ENCODE measurements around the gene RGS16.
A peak's percentile ranks its signal among the peaks of the same experiment; 100 is the strongest.

RGS16 gene

DNA sequence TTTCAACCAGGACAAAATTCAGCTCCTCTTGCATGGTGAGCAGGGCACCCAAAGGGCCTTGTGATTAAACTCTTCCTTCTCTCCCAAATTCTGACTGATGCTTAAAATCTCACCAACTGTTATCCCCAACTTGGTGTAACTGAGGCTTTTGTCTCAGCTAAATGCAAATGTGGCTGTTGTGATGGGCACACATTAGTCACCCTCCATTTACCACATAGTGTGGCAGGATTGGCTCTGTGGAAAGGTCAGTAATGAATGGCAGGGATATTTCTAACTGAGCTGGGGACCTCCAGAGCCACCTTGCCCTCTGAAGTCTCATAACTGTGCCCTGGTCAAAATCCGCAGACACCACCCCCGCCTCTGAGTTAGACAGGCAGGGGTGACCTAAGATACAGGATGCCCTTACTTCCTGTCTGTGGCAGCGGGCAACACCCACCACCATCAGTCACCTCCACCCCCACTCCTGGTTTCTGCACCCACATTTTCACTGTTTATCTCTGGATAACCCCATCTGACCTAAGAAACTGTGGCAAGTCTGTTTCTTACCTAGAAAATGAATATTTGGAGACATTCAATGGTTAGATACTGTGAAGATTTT, 25.4 kb upstream of the RGS16 start:
- DNase-seq (ENCODE audit: low read depth in 2 of 2) = peak; percentile 47 to 57

DNA sequence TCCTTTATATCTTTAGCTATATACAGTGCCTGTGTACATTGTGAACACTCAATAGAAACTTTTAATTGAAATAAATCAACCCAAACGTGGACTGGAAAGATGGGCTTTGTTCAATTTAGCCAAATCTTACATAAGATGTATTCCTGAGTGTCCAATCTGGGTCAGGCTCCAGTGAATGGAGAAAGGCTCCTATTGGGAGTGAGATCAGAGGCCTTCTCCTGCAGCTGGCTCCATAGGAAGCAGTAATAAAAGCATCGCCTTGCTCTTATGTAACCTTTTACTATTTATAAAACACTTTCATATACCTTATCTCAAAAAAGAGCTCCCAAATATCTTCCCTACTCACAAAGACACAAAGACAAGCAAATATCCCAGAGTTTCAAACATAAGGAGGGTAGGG, 24.9 kb upstream of the RGS16 start:
- no peak for DNase-seq (ENCODE audit: low read depth in 2 of 2)

DNA sequence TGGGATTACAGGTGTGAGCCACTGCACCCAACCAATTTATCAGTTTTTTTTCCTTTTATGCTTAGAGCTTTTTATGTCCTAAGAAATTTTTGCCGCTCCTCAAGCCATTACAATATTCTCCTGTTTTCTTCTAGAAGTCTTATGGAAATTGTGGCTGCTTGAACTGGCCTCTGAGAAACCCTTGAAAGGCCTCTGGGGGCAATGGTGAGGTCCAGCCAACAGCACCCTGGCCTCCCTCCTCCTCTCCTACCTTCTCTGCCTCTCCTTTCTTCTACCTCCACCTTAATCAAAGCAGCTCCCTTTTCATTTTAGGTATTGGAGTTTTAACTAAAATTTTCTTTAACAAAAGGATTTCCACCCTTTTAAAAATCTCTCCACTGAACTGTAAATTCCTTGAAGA, 24.5 kb upstream of the RGS16 start:
- DNase-seq (ENCODE audit: low read depth in 2 of 2) = no peak

DNA sequence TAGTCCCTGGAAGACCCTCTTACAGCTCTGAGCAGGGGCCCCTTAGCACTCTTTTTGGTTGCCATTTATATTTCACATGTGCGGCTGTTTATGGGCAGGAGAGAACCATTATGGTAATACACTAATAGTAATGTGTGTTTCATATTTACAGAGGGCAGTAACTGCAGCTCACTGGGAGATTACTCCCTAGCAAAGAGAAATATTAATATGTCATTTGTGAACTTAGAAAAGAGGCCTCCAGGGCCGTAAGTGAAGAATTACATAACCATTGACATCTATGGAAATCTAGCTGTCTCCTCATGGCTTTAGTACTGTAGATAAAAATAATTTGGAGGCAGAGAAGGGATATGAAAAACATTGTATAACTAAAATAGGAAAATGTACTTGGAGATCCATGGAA, 23.4 kb upstream of the RGS16 start:
- DNase-seq (ENCODE audit: low read depth in 2 of 2) = no peak

DNA sequence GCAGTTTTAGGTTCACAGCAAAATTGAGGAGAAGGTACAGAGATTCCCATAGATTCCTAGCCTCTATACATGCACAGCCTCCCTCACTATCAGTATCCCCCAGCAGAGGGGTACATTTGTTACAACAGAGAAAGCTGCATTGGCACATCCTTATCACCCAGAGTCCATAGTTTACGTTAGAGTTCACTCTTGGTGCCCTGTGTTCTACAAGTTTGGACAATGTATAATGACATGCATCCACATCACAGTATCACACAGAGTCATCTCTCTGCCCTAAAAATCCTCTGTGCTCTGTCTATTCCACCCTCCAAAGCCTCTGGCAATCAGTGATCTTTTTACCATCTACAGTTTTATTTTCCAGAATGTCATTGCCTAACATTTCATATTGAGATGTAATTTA, 22.3 kb upstream of the RGS16 start:
- DNase-seq (ENCODE audit: low read depth in 2 of 2) = no peak

DNA sequence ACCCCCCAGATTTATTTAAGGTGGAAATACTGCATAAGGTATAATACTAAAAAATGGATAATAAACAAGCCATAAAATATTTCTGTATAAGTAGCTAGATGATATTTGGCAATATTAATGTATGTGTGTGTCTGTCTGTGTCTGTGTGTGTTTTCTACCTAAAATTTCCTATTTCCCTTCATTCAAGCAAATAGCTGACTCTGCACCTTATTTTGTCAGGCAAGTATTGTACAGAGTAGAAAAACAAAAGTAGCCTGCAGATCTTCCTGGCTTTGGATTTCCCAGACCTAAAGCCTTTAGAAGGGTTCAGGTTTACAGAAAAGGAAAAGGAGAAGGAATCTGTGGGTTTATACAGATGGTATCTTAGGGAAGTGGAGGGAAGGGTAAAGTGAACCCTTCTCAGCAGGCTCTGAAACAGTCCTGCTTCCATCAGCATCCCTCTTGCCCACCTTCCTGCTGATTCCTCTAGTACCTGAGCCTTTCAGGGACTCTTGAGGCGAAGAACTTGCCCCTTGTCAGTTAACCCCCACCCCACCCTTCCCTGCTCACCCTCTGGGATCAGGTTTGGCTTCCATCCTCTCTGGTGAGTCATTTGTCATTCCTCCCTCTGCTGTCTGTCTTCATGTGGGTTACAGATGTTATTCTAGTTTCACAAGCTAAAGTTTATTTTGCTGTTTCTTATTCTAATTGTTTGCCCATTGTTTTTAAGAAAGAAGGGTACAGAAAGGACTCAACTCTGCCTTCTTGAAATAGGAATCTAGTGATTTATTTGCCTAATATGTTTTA, 21.7 kb upstream of the RGS16 start:
- DNase-seq (ENCODE audit: low read depth in 2 of 2) = no peak

DNA sequence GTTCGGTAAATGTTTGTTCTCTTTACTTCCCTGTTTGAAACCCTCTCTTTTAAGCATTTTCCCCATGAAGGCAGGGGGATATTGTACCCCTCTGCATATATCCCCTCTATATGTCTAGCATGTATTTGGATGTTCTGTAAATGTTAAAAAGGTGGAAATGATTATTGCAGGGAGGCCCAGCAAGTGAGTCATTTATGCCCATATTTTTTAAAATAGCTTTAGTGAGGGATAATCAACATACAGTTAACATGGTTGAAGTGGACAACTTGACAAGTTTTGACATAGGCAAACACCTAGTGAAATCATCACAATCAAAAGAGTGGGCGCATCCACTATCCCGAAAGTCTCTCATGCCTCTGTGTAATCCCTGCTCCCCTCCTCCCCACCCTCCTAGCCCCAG, 20.8 kb upstream of the RGS16 start:
- no peak for DNase-seq (ENCODE audit: low read depth in 2 of 2)

DNA sequence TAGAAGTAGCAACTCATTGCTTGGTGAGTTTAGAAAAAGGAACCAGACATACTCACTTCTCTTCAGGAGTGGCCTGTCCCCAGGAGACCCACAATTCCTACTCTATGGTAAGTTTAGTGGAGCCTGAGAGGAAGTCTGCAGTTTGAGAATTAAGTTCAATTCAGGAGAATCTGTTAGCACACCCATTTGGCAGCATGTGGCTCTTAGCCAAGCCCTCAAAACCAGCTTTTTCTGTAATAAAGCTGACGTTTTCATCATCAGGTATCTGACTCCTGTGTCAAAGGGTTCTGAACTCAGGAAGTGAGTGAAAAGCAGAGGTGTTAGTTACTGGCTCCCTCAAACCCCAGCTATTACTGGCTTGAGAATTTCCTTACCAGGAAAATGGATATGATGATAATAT, 20.4 kb upstream of the RGS16 start:
- DNase-seq (ENCODE audit: low read depth in 2 of 2) = no peak

DNA sequence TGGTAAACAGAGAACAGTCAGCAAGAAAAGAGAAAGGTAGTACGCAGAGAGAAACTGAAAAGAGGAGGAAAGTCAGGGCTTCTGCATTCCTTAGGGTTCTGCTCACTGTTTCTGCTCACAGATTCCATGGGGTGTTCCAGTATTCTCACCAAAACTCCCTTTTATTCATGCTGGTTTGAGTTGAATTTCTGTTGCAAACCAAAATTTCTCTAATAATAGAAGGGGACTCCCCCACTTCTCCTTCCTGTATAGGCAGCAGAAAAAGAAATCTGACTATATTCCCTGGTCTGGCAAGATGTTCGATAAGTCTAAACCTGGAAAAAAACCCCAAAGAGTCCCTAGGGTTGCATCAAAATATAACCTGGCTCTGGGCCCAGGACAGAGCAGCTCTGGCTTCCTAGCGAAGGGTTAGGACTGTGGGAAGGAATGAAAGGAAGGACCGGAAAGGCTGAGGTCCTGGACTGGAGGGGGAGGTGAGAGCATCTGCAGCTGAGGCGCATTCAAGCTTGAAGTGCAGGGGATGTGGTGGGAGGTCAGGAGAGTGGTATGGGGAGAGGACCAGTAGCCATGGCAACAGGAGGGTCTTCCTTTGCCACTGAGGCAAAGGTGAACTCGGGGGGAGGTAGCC, 18.8 kb upstream of the RGS16 start:
- no peak for DNase-seq (ENCODE audit: low read depth in 2 of 2)

DNA sequence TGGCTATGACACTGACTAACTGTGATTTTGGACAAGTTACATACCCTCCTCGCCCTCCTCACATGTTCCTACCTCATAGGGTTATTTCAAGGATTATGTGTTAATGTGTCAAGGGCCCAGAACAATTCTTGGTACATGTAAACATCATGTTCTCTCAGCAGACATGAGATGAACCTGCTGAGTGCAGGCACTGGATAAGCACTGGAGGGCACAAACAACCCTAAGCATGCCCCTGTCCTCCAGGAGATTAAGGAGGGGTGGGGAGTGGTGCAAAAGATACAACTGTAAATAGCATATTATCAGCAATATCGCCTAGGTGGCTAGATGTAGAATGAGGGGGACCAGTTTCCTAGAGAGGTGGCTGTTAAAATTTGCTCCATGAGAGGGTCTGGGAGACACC, 17.7 kb upstream of the RGS16 start:
- DNase-seq (ENCODE audit: low read depth in 2 of 2) = no peak

DNA sequence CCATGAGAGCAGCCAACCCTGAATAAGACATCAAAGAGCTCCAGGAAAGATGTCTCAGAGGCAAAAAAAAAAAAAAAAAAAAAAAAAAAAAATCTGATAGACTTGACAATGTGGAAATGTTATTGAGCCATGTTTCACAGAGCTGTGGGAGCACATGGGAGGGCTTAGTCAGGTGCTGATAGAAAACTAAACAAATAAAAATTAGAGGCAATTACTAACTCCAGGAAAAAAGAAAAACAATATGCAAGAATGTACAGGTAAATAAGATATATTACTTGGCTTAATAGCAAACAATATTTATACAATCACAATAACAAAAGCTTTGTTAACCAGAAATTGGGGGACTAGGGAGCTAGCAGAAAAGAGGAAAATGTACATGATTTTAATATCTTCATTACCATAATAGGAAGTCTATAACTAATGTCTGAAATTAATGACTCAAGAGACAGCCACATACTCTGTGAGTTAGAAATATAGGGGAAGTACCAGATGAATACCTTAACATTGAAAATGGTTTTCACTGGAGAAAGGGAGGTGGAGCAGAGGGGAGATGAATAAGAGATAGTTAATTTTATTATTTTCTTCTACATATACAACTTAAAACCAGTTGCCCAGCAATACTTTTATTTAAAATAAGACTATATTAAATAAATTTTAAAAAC, 16.9 kb upstream of the RGS16 start:
- DNase-seq (ENCODE audit: low read depth in 2 of 2) = no peak

DNA sequence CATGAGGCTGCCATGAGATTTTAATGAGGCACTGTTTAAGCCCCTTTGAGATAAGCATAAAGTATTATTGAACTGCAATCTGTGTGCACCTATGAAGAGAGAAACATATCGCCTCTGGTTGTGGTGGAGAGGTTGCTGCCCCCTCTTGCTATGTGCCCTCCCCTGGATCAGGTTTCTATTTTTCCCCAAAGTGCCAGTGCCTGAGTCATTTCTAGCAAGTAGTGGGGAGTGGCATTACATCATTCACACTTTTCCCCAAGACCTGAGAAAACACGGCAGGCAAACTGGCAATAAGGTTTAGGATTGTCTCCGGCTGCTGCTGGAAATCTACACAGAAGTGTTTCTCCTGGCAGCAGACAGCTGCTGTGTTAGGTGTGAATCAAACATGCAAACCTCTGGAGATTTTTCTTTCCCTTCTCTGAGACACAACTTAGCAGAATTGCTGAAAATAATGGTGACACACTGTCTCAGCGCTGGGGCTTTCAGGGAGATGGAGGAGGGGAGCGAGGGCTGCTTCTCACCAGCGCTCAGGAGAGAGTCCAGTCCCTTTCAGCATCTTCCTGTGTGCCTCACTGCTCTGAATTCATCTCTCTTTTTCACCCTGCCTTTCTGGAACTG, 13.7 kb upstream of the RGS16 start:
- DNase-seq (ENCODE audit: low read depth in 2 of 2) = no peak

DNA sequence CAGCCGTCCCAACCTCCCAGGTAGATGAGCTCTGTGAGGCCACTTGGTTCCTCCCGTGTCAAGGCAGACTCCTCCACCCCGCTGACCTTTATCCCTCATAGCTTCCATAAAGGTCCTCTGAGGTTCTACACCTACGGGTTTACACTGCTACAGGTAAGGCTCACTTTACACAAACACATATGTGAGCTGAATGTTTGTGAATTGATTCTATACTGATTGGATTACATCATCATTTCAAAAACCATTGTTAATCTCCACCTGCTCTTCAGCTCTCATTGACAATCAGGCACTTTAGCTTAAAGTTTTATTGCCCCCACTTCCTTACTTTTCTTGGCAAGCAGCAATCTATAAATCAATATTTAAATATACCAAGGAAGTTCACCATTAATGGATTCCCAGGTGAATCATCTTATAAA, 12.8 kb upstream of the RGS16 start:
- no peak for DNase-seq (ENCODE audit: low read depth in 2 of 2)

DNA sequence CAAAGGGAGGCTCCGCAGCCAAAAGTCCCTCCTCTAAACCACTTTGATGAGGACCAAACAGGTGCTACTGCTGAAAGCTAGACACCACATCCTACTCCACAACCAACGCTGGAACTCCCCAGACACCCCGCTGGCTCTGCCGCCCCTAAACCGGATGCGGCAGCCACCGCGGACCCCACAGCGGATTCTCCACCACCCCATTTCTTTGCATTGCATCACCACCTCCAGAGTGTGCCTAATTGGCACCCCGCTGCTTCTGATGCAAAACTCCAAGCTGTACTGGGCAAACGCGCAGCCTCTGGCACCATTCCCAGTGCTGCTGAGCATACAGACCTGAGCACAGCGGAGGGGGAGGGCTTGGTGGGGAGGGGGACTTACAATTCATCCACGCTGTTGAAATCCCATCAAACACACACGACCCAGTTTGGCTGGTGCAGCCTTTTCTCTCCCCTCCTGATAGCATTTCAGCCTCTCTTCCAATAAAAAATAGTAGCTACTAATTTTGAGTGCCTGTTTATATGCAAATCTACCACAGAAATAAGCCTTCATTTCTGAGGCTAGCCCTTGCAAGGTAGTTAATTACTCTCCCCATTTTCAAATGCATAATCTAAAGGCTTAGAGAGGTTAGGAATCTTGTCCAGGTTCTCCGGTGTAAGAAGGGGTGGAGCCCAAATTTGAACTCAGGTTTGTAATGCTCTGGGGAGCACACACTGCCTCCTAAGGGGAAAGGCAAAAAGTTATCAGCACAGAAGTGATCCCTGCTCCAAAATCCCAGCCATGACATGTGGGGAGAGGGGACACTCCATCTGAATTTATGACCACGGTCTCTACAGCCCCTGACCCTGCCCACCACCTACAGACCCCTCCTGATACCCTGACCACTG, 12.2 kb upstream of the RGS16 start:
- peak; percentile 69 to 76 for DNase-seq (ENCODE audit: low read depth in 2 of 2)

DNA sequence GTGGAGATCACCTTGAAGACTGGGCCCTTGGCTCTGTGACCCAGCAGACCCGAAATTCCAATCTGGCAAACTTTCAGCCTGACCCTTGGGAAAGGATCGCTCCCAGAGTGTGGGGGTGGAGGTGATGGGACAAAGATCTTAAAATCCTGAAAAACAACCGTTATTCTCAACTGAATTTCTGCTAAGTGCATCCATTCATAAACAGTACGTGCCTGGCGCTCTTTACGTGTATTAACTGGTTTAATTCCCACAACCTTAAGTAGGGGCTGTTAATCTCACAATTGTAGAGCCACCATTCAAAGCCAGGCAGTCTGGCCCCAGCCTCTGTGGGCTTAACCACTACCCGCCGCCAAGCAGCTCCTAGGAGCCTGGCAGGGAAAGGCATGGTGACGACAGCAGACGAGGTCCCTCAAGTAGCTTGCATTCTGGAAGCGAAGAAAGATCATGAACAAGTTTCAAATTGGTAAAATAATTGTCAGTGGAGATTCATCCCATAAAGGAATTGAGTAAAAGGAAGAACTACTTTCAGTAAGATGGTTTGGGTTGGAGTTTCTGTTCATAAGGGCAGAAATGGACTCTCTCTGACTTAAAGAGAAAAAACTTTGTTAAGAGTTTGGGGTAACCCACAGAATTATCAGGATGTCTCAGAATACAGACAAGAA, 11.4 kb upstream of the RGS16 start:
- DNase-seq (ENCODE audit: low read depth in 2 of 2) = no peak

DNA sequence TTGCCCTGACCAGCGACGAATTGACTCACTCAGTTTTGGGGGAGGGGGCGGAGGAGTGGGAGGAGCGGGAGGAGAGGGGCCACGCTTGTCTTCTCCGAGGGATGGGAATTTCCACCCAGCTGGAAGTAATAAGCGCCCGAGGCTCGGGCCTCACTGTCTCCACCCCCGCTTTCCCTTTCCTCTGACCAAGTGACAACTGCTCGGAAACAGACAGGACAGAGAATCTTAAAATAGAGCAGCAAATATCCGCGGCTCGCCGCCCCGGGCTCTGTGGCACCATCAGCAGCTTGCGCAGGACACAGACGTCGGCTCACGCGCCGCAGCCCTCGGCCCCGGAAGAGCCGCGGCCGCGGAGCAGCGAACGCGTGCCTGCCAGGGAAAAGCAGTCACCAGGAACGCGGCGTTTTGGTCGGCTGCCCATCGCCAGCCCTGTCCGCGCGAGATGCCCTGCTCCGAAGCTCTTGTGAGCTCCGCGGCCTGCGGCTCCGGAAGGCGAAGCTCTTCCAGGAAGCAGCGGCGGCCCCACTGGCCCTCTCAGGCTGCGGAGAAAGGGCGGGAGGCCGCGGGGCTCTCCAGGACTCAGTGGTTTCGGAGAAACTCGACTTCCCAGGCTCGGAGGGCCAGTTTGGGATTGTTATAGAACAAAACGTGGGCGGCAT, 10.7 kb upstream of the RGS16 start:
- DNase-seq (ENCODE audit: low read depth in 2 of 2) = peak in 1 of 2 donors; percentile 51

DNA sequence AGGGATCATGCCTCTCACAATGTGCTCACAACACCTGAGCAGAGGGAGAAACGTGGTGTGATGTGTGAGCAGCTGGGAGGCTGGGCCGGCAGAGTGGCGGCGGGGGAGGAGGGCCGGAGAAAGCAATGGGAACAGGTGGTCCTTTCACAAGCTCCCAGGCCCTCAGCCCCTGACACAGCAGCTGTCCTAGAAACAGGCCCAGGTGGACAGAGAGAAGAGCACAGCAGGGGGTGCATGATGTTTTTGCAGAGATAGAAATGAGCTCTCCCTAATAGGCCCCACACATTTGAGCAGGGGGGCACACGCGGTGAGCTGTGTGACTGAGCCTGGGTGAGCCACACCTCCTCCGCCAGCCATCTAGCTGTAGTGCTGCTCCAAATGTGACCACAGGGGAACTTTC, 7.6 kb upstream of the RGS16 start:
- DNase-seq (ENCODE audit: low read depth in 2 of 2) = no peak

DNA sequence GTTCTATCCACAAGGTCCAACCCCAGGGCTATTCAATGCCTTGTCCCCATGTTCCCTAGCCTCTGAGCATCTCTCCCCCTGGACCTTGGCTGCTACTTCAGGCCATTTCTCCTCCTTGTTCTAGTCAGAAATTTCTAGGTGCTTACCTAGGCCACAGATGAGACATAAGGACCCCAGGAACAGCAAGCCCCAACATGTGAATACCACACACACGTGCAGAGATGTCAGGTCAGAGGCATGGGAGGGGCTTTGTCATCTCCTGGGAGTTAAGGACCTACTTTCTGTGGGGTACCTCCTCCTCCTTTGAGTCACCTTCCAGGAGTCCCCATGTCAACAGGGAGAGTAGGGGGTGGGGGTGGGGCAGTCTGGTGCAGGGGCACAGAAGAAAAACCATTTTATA, 7.1 kb upstream of the RGS16 start:
- DNase-seq (ENCODE audit: low read depth in 2 of 2) = no peak

DNA sequence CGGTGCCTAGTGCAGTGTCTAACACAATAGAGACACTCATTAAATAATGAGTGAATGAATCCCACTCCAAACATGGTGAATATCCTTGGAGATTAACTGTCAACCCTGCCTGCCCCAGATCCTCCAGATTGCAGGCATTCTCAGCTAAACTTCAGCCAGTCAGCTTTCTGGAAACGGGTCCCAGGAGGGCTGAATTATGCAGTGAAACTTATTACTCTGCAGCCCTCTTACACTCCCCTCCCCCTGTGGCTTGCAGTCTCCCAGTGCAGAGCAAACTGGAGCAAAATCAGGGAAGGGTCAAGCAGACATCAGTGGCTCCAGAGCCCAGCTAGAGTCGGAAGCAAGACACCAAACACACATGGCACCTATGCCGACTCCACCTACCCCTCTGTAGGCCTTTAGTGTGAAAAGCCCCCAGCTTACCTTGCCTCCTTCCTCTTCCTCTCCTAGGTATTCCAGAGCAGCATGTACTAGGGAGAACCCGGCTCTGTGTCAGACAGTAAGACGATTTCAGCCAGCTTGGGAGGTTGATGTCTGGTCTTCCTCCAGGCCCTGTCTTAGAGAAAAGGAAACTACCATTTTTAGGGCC, 6.5 kb upstream of the RGS16 start:
- DNase-seq (ENCODE audit: low read depth in 2 of 2) = no peak
